ENCODE results near the gene ABRACL.

Gene ABRACL

DNA sequence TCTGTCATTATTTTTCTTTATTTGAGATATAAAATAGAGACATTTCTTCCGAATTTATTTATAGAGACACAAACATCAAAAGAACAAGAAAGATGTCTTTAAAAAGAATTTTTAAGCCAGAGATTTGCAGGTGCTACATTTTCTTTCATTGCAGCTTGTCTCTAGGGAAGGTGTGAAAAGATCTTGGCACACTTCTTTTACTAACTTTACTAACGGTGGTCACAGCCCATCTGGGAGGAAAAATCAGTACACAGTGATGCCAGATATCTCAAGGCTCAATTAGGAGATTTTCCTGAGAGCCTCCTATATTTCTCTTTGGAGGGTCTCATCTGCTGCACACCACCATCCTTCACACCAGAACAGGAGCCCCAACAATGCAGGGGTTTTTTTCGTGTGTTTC is 29.5 kb downstream of the ABRACL start:
- no peak for DNase-seq

DNA sequence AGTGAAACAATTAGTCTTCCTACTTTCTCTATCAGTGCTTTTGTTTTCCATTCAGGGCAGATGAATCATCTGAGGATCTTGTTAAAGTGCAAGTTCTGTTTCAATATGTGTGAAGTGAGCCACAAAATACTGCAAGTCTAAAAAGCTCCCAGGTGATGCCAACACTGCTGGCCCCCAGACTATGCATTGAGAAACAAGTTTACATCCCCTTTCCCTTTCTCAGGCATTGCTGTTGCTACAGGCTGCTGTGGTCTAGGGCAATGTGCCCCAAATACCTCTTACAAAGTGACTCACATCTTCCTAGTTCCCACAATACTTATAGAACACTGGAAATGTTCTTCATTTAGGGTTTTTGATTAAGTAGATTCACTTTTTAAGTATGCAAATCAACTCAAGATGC is 31.8 kb downstream of the ABRACL start:
- DNase-seq: no peak

DNA sequence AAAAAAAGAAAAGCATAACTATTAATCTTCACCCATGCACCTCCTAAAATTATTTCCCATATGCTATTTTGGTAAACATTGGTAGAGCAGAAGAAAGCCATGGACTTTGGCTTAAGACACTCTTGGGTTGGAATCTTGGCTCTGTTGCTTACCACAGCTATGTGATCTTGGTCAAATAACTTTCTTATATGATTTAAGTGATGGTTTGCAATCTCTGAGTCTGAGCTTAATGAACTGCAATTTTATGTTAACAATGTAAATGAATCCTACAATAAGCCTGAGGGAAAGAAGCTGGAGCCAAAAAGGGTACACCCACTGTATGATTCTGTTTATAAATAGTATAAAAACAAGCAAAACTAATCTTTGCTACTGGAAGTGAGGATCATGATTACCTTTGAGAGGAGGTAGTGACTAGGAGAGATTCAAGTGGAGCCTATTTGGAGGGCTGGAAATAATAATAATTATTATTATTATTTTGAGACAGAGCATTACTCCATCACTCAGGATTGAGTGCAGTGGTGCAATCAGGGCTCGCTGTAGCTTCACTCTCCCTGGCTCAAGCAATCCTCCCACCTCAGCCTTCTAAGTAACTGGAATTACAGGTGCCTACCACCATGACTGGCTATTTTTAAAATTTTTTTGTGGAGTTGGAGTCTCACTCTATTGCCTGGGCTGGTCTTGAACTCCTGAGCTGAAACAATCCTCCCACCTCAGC is 34.5 kb downstream of the ABRACL start:
- no peak for DNase-seq

DNA sequence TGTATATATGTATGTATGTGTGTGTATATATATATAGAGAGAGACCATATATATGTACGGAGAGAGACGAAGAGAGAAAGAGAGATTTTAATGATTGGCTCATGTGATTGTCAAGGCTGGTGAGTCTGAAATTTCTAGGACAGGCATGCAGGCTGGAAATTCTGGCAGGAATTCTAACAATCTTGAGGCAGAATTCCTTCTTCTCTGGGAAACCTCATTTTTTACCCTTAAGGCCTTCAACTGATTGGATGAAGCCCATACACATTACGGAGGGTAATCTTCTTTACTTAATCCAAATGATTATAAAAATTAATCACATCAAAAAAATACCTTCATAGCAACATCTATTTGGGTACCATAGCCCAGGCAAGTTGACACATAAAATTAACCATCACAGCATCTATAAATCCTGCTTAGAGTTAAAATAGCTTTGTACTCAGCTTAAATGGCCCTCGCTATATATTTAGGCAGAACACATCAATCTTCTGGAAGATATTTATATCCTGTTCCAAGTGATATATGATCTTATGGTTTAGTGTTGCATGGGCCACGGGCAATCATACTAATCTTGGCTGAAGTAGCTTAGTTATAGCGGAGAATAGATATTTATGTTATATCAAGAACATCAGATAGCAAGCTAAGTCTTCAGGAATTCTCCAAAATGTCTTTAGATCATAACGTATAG is 36.6 kb downstream of the ABRACL start:
- DNase-seq: no peak

DNA sequence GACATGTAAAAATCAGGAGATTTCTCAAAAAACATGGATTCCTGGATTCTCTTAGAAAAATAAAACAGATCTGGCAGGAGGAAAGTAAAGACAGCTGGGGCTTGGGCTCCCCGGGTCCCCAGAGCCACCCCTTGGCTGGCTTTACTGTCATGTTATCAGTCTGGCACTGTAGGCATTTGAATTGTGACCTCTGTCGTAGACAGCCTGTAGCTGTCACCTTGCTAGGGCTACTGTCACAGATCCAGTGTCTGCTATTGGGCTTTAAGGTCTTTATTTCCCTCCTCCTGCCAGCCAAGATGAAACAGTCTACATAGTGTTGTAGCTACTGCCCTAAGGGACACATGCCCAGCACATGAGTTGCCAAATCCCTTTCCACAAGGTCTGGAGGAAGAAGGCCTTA is 37.5 kb downstream of the ABRACL start:
- DNase-seq: no peak

DNA sequence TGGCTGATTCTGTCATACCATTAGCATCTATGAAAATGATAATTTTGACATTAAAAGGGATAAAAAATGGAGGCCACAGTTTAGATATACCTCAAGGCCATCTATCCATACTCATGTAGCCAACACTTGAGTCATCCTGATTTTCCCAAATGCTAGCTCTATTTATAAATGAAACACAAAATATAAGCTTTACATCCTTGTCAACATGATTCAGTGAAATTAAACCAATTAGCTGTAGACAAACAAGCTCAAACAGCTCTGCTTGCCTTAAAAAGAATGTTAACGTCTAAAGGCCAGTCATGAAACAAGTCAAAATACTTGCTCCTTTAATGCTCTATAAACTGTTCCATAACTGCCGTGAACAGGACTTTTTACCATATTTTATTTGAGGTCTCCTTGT is 40.3 kb downstream of the ABRACL start:
- DNase-seq: no peak

DNA sequence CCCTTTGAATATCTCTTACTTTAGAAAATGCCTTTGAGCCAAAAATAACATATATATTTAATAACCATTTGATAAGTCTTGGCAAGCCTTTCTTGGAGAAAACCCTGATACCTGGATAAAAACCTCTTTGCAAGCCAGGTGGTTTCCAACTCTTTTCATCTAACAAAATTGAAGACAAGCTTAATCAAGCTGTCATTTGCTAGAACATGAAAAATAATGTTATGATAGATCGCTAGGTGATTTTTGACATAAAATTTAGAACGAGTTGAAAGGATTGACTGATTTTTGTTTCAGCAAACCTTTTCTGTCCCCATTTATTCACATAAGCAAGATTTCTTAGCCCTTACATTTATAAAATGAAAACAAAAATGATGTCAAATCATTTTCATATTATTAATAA is 44.6 kb downstream of the ABRACL start:
- DNase-seq: no peak

DNA sequence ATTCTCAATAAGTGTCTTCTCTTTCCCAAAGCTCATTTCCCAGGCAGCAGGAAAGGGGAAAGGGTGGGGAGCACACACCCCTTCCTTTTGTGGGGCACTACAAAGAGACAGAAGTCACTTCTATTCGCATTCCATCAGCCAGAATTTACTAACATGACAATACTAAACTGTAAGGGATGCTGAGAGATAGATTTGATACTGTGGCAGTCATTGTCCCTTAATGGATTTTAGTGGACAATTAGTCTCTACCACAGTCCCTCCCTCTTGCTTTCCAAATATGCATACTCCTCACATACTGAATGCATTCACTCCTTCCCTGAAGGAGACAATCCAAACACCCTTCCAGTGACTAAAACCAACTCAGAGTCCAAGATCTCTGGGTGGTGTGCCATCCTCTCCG is 50.5 kb downstream of the ABRACL start:
- no peak for DNase-seq

DNA sequence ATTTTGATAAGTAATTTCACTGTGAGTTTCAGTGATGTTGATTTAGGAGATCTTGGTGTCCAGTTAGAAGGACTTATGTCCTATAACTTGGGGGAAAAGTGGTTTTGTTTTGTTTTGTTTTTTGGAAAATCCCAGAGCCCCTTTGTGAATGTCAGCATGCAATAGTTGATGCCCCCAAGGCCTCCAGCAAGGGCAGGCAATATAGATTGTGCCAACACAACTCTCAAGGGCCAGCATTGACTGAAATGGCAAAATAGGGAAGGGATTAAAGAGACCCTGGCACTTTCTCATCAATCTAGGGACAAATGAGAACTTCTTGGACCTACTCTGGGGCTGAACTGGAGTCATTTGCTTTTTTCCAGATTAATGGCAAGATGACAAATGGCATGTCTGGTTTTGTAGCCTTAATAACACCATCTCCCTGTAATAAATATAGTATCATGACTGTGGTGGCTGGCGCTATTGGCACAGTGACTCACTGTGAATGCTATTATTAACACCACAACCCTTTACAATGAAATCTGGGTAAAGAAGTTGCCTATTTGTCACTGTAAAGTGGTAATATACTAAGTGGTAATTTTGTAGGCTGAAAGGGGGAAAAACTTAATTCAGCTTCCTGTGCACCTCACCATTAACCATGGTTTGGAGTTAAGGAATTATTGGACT is 51.8 kb downstream of the ABRACL start:
- DNase-seq: no peak

DNA sequence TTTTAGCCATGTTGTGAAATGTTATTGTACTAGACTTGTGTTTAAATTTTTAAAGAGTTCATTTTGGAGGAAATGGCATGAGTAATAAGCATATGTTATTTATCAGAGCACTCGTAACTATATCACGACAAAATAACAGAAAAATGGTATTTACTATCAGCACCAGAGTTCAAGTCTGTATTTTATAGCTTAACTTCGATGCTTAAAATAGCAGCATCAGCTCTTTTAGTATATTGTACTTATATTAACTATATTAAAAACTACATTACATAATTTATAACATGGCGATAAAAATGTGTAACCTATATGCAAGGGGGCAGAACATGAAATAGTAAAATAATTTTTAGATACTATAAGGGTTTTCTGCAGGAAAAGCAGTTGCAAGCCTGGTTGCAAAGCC is 52.9 kb downstream of the ABRACL start:
- no peak for DNase-seq

DNA sequence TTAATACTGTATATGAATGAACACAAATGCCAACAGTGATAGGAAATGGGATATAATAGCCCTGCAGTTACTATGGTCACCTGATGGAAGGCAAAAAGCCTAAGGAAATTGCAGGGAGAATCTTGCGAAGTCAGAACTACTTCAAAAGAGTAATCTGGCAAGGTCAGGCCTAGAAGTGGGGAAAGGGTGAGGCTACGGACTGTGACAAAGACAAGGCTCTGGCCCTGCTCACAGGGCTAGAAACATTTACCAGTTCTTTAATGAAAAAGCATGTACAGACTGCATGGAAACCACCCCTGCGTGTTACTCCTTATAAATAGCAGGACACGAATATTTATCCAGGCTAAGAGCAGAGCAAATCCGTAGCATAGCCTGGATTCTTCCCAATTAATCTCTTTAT is 53.8 kb downstream of the ABRACL start:
- DNase-seq: no peak

DNA sequence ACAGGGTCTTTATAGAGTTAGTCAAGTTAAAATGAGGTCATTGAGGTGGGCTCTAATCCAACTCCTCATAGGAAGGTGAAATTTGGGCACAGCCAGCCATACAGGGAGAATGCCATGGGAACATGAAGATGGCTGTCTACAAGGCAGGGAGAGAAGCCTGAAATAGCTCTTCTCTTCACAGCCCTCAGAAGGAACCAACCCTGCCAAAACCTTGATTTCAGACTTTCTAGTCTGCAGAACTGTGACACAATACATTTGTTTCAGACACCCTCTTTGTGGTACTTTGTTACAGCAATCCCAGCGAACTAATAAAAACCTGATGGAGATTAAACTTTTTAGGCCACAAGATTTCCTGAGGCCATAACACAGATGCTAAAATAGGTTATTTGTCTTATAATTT is 63.3 kb downstream of the ABRACL start:
- no peak for DNase-seq
